HG03159 (cell line): ENCODE measurements around the gene TRPM4.
"Not testable (repeated sequence)": the region's sequence is repeated elsewhere in the genome, so short reads cannot be mapped to it uniquely, and the experiment has no call there.

Experiments used
- ATAC-seq: cut with Tn5 transposase; IDR thresholded peaks from one replicate; pipeline ENCODE4 v1.9.1; 2021; ENCODE audit warnings: mild to moderate bottlenecking, moderate library complexity; ENCODE audit not compliant: unreplicated experiment

TRPM4 gene

DNA sequence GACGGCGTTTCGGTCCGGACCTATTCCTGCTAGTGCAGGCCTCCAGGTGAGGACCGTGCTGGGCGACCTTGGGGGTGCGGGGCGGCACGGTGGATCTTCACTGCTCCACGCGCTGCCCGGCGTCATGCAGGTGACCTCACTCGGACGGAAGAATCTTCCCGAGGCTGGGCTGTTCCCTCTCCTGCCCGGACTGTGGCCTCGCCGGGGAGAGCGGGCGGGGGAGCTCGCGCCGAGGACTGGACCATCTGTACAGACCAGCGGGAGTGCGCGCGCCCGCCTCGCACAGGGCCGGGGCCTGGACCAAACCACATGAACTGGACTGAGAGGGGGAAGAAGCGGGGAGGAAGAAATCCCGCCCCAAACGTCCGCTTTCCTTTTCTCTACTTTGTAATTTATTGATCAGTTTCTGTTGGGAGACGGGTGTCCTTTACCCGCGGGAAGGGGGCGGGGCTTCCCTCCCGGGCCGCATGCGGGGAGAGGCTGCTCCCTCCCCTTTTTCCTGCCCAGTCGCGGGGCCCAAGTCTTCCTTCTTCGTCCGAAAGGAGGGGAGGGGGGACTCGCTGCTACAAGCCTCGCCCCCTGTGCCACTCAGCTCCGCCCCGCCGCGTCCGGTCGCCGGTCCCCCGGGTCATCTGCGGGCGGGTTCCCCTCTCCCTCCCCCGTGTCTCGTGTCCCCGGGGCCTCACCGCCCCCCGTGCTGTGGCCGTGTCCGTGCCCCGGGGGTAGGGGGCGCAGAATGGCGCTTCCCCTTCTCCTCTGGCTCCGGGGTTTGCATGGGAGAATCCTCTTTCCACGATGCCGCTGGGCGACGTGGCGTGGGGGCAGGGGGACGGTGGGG is 7.3 kb upstream of the TRPM4 start:
- ATAC-seq: no peak

DNA sequence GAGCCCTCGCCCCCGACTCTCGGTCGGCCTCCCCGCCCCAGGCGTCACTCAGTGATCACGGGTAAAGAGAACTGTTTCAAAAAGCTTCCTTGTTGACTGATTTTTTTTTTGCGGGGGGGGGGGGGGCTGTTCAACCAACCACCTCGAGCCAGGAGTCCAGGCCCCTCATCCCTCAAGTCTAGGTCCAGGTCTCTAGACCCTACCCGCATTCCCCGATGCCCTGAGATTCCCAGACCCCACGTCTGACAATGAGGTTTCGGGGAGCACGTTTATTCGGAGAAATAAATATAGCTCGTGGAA is 6.7 kb upstream of the TRPM4 start:
- ATAC-seq: no peak

DNA sequence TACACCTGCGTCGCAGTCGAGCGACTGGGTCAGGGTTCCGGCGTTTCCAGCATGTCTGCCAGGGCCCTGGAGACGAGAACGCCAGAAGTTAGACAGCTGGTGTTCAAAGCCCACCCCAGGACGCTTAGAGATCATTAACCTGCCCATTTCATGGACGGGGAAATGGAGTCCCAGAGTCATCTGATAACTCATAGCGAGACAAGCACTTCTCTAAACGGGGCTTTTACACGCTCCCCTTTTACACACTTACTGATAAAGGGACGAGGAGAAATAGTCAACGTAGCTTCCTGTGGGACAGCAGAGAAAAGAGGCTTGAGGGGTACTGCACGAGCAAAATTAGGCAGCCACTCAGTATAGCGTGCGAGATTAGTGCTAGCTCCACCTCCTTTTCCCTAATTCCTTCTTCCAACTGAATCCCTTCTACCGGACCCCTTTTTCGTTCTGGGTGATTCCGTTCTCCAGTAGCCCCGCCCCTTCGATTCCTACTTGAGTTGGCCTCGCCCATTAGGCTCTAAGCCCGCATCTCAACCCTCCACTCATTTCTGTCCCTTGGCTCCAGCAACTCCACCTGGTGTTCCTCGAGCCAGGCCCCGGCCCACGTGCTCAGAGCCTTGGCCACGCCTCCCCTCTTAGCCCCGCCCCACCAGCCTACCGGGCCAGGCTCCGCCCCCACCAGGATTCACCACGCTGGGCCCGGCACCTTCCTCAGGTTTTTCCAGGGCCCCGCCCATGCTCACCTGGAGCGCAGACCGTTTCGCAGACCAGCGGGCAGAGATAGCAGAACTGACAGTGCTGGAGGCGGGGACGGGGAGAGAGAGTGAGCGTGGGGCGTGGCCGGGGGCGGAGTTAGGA is 6.1 kb upstream of the TRPM4 start:
- no peak for ATAC-seq

DNA sequence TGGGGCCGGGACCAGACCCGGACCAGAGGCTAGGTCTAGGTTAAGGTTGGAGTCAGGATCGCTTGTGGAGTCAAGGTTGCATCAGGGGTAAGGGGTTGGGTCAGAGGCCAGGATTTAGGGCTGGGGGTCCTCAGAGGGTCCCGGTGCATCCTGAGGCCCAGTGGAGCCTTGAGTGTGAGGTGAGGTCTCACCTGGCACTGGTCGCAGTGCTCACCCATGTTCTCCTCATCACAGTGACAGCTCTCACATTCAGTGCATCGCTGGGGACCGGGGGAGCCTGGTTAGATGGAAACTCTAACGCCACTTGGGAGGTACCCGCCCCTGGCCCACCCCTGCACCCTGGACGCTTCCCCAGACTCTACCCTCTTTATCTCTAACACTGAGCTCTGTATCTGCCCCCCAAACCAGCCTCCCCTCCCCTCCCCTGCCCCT is 5.5 kb upstream of the TRPM4 start:
- no peak for ATAC-seq

DNA sequence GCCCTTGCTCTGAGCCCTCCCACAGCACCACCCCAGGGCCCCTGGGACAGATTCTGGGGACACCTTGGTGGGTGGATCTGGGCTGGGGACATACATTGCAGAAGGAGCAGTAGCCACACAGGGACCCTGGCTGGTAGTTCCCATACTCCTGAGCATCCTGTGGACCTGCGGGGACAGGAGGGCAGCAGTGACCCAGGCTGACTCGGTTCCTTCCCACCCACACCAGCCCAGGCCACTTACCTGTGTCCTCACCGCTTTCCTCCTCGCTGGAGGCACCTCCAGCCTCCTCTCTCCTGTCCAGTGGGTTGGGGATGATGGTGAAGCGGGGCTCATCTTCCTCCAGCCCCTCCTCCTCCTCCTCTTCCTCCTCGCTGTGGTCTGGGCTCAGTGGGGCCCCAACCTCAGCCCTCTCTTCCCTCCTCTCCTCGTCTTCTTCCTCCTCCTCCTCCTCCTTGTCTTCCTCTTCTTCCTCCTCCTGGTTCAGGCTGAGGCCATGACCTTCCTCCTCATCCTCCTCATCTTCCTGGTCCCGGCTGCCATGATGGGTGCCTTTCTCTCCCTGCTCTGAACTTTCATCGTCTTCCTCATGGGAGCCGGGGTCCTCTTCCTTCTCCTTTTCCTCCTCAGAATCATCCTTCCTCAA is 4.3 kb upstream of the TRPM4 start:
- ATAC-seq: no peak

DNA sequence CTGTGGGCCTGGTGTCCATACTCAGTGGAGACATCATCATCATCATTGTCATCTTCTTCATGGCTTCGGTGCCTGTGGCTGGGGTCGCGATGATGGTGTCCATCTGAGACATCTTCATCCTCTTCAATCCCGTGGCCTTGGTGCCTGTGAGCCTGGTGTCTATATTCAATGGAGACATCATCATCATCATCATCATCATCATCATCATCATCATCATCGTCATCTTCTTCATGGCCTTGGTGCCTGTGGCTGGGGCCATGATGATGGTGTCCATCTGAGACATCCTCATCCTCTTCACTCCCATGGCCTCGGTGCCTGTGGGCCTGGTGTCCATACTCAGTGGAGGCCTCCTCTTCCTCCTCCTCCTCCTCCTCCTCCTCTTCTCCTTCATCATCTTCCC is 3.3 kb upstream of the TRPM4 start:
- no peak for ATAC-seq

DNA sequence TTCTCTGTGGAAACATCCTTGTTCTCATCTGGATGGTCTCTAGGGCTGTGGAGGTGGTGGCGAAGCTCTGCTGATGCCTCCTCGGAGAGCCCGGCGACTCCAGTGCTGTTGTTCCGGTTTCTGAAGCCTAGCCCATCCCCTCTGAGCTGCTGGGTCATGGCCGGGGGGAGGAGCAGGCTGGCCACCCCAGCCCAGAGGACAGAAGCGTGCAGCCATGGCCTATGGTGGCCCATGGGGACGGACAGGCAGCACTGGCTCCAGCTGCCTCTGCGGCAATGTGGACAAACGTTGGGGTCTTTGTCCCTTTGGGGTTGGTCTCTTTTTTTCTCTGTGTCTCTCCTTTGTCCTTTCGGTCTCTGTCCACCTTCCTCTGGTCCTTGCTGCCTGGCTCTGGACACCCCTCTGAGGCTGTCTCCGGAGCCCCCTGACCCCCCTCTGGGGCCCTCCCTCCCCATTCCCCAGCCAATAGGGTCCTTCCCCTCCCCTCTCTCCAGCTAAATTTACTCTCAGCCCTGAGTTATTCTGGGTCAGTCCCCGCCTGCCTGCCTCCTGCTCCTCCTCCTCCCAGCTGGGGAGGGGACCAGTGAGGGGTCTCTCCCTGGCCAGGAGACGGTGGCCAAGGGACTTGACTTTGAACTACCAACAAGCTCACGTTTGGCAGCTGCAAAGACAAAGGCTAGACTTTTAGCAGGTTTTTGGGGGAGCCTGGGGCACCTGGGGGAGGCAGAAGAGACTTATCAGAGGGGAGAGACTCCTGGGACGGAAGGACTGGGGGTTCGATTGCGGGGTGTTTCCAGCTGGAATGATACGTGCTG is 2.4 kb upstream of the TRPM4 start, which contains the start of gene HRC:
HRC (minus strand) TSS at position 392 of the 815 bp plus-strand sequence; CDS start at position 233, 159 bp downstream.
- ATAC-seq: no peak

DNA sequence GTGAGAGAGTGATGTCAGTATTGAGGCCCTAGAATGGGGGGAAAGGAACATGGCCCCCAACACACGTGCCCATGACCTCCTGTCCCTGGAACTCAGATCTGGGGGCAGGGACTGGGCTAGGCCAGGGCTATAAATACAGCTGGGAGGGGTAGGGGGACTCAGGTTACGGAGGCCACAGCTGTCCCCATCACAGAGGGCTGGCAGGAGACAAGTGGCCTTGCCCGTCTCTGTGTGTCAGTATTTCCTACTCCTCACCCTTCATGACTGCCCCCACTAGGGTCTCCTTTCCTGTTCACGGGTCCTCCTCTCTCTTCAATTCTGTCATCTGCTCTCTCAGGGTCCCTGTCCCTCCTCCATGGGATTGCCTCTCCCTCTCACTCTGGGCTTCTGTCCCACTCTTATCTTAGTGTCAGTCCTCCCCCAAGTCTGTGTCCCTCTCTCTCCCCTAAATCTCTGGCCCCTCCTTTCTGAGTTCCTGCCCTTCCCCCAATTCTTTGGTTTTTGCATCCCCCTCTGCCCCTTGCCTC is 1.7 kb upstream of the TRPM4 start:
- ATAC-seq: no peak

DNA sequence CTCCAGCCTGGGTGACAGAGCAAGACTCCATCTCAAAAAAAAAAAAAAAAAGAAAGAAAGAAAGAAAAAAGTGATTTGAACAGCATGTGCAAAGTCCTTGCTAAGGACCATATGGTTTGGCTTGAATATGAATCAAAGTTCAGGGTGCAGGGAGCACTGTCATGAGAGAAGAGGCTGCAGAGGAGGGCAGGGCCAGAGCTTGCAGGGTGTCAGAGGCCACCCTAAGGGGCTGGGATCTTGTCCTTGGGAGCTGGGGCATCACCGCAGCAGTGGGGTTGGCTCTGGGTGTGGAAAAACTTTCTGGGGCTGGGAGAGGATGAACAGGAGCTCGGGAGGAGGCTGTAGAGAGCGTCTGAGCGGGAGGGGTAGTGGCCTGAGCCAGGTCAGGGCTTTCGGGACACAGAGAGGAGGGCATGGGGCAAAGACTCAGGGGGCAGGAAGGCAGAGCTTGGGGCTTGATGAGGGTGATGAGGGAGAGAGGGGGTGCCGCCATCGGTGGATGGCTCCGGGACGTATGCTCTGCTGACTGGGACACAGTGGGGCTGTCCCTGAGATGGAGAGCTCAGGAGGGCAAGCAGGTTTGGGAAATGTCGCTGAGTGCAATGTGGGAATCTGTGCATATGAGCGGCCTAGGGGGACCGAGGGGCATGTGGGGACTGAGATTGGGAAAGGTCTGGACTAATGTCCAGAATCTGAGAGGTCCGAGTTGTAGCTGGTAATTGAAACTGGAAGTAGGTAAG is 3.0 kb downstream of the TRPM4 start:
- ATAC-seq: no peak

DNA sequence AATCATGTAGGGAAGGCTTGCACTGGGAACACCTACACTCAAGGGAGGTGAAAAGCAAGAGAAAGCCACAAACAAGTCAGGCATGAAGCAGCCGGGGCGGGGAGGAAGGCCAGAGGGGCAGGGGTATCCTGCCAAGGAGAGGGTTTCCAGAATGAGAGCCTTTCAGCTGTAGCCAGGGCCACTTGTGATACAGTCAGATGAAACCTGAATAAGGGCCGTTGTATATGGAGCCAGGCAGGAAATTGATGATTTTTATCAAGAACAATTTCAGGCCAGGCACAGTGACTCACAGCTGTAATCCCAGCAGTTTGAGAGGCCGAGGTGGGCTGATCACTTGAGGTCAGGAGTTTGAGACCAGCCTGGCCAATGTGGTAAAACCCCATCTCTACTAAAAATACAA is 4.4 kb downstream of the TRPM4 start:
- ATAC-seq: no peak

DNA sequence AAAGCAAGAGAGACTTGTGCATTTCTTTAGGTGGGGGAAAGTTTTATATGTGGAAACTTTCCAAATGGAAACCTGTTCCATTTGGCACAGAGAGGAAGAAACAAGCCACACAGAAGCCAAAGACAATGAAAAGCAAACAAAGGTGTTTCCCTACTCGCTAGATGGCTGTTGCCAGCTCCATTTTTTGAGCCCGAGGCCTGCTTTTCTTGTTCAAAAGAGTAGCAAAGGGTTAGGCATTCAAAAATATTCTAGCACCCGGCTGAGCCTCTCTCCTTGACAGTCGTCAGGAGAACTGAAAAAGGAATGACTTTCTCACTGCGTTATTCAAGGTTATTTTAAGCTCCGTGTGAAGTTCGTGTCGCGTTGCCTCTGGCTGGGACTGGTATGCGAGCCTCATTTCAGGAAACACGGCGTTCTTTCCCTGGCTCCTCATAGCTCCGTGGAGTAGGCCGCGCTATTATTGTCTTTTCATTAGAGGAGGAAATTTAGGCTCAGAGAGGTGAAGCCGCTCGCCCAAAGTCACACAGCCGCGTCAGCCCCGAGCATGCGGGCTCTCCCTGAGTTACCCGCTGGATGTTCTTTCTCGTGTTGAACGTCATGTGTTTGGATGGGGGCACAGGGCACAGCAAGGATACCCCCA is 7.6 kb downstream of the TRPM4 start:
- no peak for ATAC-seq

DNA sequence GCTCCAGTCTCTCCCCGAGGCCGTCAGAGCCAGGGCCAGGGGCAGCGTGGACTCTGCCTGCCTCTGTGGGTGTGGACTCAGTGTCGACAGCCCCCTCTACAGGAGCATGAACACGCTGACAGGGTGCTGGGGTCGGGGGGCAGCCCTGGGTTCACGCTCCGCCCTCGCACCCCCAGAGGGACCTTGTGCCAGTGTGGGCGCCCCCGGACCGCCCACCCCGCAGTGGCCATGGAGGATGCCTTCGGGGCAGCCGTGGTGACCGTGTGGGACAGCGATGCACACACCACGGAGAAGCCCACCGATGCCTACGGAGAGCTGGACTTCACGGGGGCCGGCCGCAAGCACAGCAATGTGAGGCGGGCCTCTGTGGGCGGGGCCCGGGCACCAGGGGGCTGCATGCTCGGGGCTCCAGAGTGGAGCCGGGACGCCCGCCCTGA is 8.3 kb downstream of the TRPM4 start:
- ATAC-seq: no peak

DNA sequence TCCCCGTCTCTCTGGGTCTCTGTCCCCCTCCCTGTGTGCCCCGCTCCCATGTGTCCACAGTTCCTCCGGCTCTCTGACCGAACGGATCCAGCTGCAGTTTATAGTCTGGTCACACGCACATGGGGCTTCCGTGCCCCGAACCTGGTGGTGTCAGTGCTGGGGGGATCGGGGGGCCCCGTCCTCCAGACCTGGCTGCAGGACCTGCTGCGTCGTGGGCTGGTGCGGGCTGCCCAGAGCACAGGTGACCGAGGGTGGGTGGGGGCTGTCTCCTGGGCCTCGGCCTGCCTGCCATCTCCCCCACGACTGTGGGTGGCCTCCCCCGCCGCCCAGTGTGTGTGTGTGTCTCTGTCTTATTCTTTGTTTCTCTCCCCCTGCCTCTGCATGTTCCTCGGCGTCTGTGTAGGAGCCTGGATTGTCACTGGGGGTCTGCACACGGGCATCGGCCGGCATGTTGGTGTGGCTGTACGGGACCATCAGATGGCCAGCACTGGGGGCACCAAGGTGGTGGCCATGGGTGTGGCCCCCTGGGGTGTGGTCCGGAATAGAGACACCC is 10.3 kb downstream of the TRPM4 start:
- no peak for ATAC-seq

DNA sequence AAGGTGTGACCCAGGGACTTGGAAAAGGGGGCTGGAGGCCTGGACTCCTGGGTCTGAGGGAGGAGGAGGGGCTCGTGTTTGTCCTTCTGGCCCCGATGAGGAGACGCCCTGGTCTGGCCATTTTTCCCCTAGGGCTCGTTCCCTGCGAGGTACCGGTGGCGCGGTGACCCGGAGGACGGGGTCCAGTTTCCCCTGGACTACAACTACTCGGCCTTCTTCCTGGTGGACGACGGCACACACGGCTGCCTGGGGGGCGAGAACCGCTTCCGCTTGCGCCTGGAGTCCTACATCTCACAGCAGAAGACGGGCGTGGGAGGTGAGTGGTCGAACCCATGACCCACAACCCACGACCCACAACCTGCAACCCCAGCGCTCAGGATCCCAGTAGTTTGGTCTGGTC is 10.8 kb downstream of the TRPM4 start:
- no peak for ATAC-seq

DNA sequence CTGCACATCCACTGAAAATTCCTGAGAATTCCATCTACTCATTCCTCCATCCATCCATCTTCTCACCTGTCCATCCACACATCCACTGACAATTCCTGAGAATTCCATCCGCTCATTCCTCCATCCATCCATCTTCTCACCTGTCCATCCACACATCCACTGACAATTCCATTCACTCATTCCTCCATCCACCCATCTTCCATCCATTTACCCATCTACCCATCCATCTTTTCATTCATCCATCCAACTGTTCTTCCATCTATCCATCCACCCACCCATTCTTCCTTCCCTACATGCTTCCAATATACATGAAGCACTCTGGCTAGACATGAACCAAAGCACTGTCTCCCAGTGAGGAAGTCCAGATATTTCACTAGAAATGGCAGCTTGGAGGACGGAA is 15.6 kb downstream of the TRPM4 start:
- ATAC-seq: no peak

DNA sequence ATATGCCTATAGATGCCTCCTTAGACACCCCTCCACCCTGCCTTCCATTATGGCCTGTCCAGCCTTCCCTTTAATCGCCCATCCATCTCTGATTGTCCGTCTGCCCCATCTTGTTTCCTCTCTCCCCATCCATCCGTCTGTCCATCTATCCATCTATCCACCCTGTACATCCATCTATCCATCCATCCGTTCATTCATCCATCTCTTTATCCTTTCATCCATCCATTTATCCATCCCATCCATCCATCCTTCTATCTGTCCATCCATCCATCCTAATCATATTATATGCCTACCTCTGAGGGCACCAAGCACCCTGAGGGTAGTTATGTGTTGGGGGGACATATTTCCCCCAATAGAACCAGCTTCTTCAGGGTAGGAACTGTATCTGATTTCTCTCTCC is 23.1 kb downstream of the TRPM4 start:
- ATAC-seq: no peak

DNA sequence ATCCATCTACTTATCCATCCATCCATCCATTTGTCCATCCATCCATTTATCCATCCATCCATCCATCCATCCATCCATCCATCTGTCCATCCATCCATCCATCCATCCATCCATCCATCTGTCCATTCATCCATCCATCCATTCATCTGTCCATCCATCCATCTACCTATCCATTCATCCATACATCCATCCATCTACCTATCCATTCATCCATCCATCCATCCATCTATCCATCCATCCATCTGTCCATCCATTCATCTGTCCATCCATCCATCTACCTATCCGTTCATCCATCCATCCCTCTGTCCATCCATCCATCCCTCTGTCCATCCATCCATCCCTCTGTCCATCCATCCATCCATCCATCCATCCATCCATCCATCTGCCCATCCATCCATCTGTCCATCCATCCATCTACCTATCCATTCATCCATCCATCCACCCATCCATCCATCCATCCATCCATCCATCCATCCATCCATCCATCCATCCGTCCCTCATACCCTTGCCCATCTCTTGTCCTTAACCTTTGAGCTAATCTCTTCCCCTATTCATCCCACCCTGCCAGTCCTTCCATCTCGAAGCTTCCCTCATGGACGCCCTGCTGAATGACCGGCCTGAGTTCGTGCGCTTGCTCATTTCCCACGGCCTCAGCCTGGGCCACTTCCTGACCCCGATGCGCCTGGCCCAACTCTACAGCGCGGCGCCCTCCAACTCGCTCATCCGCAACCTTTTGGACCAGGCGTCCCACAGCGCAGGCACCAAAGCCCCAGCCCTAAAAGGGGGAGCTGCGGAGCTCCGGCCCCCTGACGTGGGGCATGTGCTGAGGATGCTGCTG is 24.6 kb downstream of the TRPM4 start:
- ATAC-seq: not testable (repeated sequence)

DNA sequence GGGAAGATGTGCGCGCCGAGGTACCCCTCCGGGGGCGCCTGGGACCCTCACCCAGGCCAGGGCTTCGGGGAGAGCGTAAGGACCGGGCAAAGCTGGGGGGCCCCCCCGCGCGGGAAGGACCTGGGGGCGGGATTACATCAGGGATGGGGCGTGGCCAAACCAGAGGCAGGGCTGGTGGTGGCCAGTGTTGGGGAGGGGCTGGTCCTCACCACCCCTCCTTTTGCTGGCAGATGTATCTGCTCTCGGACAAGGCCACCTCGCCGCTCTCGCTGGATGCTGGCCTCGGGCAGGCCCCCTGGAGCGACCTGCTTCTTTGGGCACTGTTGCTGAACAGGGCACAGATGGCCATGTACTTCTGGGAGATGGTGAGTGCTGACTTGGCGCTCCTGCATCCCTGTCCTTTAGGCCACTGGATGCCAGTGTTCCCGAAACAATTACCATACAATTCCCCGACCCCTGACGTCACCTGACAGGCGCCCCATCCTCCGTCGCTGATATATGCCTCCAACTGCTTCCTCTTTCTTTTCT is 25.3 kb downstream of the TRPM4 start:
- no peak for ATAC-seq
